ENCODE measurements around the gene TBX4. TPM values are rescaled to one million over a fixed set of nuclear protein-coding genes. Genes with fewer than 3 reads are reported as not detected.

The TBX4 gene
- total RNA-seq, 1 donor from 2014 or later = not detected

- DNase-seq (ENCODE audit: low spot score) = peak; percentile 75
- Mint-ChIP-seq H3K4me1 (ENCODE audit: low read depth) (peaks cover 27% of the 10 kb centered on the region), H3K27me3 (ENCODE audit: low read depth) (no peaks in the 10 kb centered on the region), H3K27ac (ENCODE audit: unreplicated experiment) (no peak overlapping the region), H3K4me3 (ENCODE audit: unreplicated experiment) (no peak overlapping the region), H3K36me3 (ENCODE audit: low read depth) (no peaks in the 10 kb centered on the region), H3K9me3 (ENCODE audit: low read depth) (no peaks in the 10 kb centered on the region)
- no peak for TF ChIP-seq CTCF (IDR thresholded peaks at IDR 0.05)
These were observed 37.9 kb upstream of the TBX4 start for GRCh38 chr17:61414141-61414935.

GRCh38 chr17:61414936-61415251, 37.3 kb upstream of the TBX4 start:
- Mint-ChIP-seq H3K27ac (ENCODE audit: unreplicated experiment) (no peak overlapping the region), H3K27me3 (ENCODE audit: low read depth) (no peaks in the 10 kb centered on the region), H3K9me3 (ENCODE audit: low read depth) (no peaks in the 10 kb centered on the region), H3K4me1 (ENCODE audit: low read depth) (peaks cover 25% of the 10 kb centered on the region), H3K36me3 (ENCODE audit: low read depth) (no peaks in the 10 kb centered on the region), H3K4me3 (ENCODE audit: unreplicated experiment) (no peak overlapping the region)
- DNase-seq (ENCODE audit: low spot score) = no peak
- no peak for TF ChIP-seq CTCF (IDR thresholded peaks at IDR 0.05)

- peaks cover 21% of the 10 kb centered on the region for H3K4me1 Mint-ChIP-seq (ENCODE audit: low read depth)
- H3K9me3 Mint-ChIP-seq (ENCODE audit: low read depth) = no peaks in the 10 kb centered on the region
- H3K4me3 Mint-ChIP-seq (ENCODE audit: unreplicated experiment) = no peak overlapping the region
- no peak for DNase-seq (ENCODE audit: low spot score)
- H3K27ac Mint-ChIP-seq (ENCODE audit: unreplicated experiment) = peak overlapping the region; percentile 45
- no peak for TF ChIP-seq CTCF (IDR thresholded peaks at IDR 0.05)
- no peaks in the 10 kb centered on the region for H3K36me3 Mint-ChIP-seq (ENCODE audit: low read depth)
- peaks cover 5% of the 10 kb centered on the region for H3K27me3 Mint-ChIP-seq (ENCODE audit: low read depth)
These were observed 36.6 kb upstream of the TBX4 start for GRCh38 chr17:61415374-61416210.

- H3K9me3 Mint-ChIP-seq (ENCODE audit: low read depth) = no peaks in the 10 kb centered on the region
- H3K4me3 Mint-ChIP-seq (ENCODE audit: unreplicated experiment) = no peak overlapping the region
- DNase-seq (ENCODE audit: low spot score) = no peak
- peaks cover 20% of the 10 kb centered on the region for H3K4me1 Mint-ChIP-seq (ENCODE audit: low read depth)
- peaks cover 7% of the 10 kb centered on the region for H3K27me3 Mint-ChIP-seq (ENCODE audit: low read depth)
- no peak for TF ChIP-seq CTCF (IDR thresholded peaks at IDR 0.05)
- no peaks in the 10 kb centered on the region for H3K36me3 Mint-ChIP-seq (ENCODE audit: low read depth)
- peak overlapping the region; percentile 65 for H3K27ac Mint-ChIP-seq (ENCODE audit: unreplicated experiment)
These were observed 36.0 kb upstream of the TBX4 start for GRCh38 chr17:61416211-61416539.

- Mint-ChIP-seq H3K4me1 (ENCODE audit: low read depth) (peaks cover 20% of the 10 kb centered on the region), H3K27me3 (ENCODE audit: low read depth) (peaks cover 9% of the 10 kb centered on the region)
These were observed 35.5 kb upstream of the TBX4 start for GRCh38 chr17:61416540-61417363.

More at GRCh38 chr17:61416540-61417363, 35.5 kb upstream of the TBX4 start:
- TF ChIP-seq CTCF (IDR thresholded peaks at IDR 0.05) = peak; percentile 98
- DNase-seq (ENCODE audit: low spot score) = no peak
- H3K36me3 Mint-ChIP-seq (ENCODE audit: low read depth) = no peaks in the 10 kb centered on the region
- H3K27ac Mint-ChIP-seq (ENCODE audit: unreplicated experiment) = peak overlapping the region; percentile 65
- H3K4me3 Mint-ChIP-seq (ENCODE audit: unreplicated experiment) = peak overlapping the region; percentile 42
- H3K9me3 Mint-ChIP-seq (ENCODE audit: low read depth) = no peaks in the 10 kb centered on the region

Data from chondrocyte (in vitro differentiated cells).